GM12875 (cell line): ENCODE data around the gene SH2D2A.

Experiments
- H3K4me3 ChIP-seq: one replicate; pipeline ENCODE4 v1.5.1; 2011; ENCODE audit warnings: low read depth, low read length, control low read depth
- TF ChIP-seq, protein P1 (sequence below): IDR thresholded peaks from 2 replicates; pipeline ENCODE4 v1.5.1; 2011; ENCODE audit warnings: low read depth, mild to moderate bottlenecking, control low read depth, inconsistent platforms, low read length, moderate library complexity, borderline replicate concordance; ENCODE audit not compliant: insufficient read depth

SH2D2A gene

DNA sequence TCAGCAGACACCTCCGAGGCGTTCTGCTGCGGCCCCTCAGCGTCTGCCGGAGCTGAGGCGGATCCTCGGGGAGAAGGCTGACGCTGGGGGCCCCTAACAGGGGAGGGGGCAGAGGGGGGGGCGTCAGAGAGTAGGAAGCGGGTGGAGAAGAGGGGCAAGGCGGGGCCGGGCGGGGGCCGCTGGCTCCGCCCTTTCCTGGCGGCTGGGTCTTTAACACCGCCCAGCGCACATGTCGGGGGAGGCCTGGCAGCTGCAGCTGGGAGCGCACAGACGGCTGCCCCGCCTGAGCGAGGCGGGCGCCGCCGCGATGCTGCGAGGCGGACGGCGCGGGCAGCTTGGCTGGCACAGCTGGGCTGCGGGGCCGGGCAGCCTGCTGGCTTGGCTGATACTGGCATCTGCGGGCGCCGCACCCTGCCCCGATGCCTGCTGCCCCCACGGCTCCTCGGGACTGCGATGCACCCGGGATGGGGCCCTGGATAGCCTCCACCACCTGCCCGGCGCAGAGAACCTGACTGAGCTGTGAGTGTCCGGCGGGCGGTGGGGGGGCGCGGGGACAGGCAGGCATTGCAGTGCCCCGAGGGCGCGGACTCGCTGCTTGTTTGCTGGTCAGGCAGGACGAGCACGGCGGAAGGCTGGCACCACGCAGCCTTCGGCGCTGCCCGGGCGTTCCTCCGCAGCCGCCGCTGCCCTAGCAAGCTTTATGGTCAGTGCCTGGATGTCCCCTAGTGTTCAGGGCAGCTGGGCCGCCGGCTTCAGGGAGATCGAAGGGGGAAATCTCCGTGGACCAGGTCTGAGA lies 44.2 kb upstream of the SH2D2A start, which contains the start of gene NTRK1:
Gene NTRK1 (plus strand): TSS at position 238 of the 796 bp plus-strand sequence. CDS start 70 bp downstream, at position 308.
- TF ChIP-seq, protein P1, sequence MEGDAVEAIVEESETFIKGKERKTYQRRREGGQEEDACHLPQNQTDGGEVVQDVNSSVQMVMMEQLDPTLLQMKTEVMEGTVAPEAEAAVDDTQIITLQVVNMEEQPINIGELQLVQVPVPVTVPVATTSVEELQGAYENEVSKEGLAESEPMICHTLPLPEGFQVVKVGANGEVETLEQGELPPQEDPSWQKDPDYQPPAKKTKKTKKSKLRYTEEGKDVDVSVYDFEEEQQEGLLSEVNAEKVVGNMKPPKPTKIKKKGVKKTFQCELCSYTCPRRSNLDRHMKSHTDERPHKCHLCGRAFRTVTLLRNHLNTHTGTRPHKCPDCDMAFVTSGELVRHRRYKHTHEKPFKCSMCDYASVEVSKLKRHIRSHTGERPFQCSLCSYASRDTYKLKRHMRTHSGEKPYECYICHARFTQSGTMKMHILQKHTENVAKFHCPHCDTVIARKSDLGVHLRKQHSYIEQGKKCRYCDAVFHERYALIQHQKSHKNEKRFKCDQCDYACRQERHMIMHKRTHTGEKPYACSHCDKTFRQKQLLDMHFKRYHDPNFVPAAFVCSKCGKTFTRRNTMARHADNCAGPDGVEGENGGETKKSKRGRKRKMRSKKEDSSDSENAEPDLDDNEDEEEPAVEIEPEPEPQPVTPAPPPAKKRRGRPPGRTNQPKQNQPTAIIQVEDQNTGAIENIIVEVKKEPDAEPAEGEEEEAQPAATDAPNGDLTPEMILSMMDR = no peak

DNA sequence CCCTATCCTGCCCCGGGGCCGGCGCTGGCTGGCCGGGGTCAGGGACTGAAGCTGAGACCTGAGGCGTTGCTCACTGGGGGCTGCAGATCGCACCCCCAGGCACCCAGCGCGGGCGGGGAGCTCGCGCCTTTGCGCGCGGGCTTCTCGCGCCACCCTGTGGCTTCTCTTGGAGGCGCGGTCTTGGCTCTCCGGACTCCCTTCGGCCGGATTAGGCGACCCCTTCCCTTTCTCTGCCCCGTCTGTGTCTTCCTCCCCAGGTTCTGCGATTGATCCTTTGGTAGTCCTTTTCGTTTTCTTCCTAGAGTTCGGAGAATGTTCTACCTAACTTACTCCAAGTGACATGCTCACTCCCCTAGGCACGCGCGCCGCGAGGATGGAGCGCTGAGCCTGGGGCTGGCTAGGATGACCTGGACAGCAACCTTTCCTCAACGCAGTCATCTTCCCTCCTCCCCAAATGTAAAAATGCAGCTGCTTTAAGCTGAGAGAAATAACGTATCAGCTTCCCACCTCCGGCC lies 43.5 kb upstream of the SH2D2A start:
- TF ChIP-seq, protein P1 = peak; percentile 90
- H3K4me3 ChIP-seq = no peak overlapping the region

More for the DNA sequence above, 44.2 kb upstream of the SH2D2A start, which contains the start of gene NTRK1:
- H3K4me3 ChIP-seq = peak within 1 kb of the TSS; percentile 2

DNA sequence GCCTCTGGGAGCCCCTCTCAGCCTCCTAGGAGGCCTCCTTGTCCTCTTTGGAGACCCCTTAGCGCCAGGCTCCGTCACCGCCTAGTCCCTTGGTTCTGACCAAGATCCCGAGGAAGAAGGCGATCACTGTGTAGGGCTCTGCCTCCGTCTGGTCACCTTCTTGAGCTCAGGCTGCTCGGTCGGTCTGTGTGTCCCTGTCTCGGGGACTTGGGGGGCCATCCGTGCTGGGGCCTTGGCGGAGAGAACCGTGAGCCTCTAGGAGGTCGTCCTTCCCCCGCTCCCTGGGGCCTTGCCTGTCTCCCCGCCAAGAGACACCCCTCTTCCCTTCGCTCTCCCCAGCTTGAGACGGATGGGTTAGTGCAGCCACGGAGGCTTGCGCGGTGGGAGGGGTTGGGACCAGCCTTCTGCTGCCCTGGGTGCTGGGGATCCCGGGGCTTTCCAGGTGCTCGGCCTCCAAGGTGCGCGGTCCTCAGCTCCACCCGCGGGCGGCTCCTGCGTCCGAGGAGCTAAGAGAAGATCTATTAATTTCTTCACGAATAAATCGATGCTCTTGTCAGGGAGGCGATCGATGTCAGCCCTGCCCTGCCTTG lies 43.0 kb upstream of the SH2D2A start:
- no peak overlapping the region for H3K4me3 ChIP-seq
- TF ChIP-seq, protein P1 = no peak

DNA sequence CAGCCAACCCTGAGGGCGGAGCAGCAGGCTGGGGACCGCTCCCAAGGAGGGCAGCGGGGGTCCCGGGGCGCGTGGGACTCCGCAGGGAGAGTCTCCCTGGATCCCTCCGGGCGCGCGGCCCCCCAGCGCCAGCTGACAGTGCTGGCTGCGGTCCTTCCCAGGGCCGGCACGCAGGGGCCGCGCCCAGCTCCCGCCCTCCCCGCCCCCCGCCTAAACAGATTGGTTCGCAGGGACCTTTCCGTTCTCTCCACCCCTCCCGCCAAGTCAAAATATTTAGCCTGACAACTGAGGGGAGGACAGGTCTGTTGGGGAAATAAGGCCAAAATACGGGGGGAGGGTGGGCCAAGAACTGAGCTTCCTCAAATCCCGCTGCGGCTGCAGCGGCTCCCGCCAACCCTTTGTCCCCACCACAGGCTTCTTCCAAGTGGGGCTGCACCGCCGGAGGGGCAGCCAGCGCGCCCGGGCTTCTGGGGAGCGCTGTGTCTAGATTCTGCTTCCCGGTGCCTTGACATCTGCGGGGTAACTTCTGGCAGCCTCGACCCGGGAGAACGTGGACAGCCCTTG lies 42.4 kb upstream of the SH2D2A start, which contains the start of gene INSRR:
Gene INSRR (minus strand): TSS at position 159 of the 564 bp plus-strand sequence. CDS start 496 bp downstream, outside the sequence.
- TF ChIP-seq, protein P1 = no peak
- H3K4me3 ChIP-seq = no peak within 1 kb of the TSS

DNA sequence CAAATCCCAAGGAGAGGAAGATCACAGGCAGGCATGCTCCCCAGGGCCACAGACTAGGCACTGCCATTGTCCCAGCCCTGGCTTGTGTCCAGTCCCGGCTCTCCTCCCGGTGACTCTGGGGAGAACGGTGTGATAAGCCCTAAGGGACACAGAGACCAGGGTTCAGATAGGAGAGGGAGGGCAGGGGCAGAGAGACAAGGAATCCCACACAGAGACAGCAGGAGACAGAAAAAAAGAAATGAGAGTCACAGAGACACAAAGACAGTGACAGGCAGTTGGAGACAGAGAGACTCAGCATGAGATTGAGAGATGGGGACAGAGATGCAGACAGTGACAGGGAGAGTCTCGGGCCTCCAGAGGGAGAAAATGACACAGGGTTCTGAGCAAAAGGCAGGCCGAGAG lies 41.9 kb upstream of the SH2D2A start:
- H3K4me3 ChIP-seq = no peak overlapping the region
- TF ChIP-seq, protein P1 = no peak

DNA sequence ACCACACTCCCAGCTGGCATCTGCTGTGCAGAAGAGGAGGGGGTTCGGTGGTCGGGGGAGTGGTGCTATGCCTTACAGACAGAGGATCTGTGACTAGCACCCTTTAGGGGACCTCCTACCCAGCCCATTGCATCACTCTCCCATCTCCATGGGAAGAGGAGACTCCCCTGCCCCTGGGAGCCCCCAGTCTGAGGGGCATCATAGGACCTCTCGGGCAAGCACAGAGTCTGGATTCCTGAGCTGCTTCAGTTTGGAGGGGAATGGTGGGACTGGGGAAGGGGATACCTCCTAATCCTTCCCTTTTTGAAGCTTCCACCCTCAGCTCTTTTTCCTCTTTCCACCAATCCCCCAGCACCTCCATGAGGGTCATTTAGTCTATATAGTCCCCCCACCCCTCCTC lies 40.9 kb upstream of the SH2D2A start:
- TF ChIP-seq, protein P1 = no peak
- H3K4me3 ChIP-seq = no peak overlapping the region
